H1 (cell line): Measurements from ENCODE around the gene SEMA3D.

Source experiments
- CEBPB ChIP-seq: IDR thresholded peaks from 2 replicates; pipeline ENCODE4 v1.6.1; 2012; ENCODE audit warnings: low read depth, low read length
- CREB1 ChIP-seq: IDR thresholded peaks from 2 replicates; pipeline ENCODE4 v1.6.1; 2012; ENCODE audit warnings: inconsistent platforms
- CTCF ChIP-seq, 3 experiments: IDR thresholded peaks; 1 replicate in 2 of 3; 2 replicates in 1 of 3; pipeline versions ENCODE4 v1.5.1 to v1.6.1; 2011; ENCODE audit warnings: low read length in 3 of 3, mild to moderate bottlenecking in 3 of 3, inconsistent platforms in 2 of 3, low read depth in 1 of 3, moderate library complexity in 1 of 3; ENCODE audit not compliant: insufficient read depth in 1 of 3; ENCODE audit errors: control extremely low read depth in 1 of 3
- EP300 ChIP-seq, 2 experiments: IDR thresholded peaks; 1 replicate in 1 of 2; 2 replicates in 1 of 2; pipeline ENCODE4 v1.6.1; 2011 to 2012; ENCODE audit warnings: low read depth in 2 of 2, low read length in 2 of 2, mild to moderate bottlenecking in 2 of 2, borderline replicate concordance in 1 of 2, inconsistent platforms in 1 of 2, moderate library complexity in 1 of 2
- POLR2A ChIP-seq, 2 experiments: IDR thresholded peaks; 1 replicate in 1 of 2; 2 replicates in 1 of 2; pipeline ENCODE4 v1.6.1; 2011; ENCODE audit warnings: low read depth in 2 of 2, low read length in 2 of 2, mild to moderate bottlenecking in 2 of 2; ENCODE audit errors: control extremely low read depth in 1 of 2
- POLR2AphosphoS5 ChIP-seq: IDR thresholded peaks from 2 replicates; pipeline ENCODE4 v1.6.1; 2011; ENCODE audit warnings: low read depth, low read length
- SP1 ChIP-seq: IDR thresholded peaks from 2 replicates; pipeline ENCODE4 v1.6.1; 2011; ENCODE audit warnings: low read depth, low read length
- SP4 ChIP-seq: IDR thresholded peaks from 2 replicates; pipeline ENCODE4 v1.6.1; 2012; ENCODE audit warnings: low read length, inconsistent platforms
- TAF1 ChIP-seq: IDR thresholded peaks from 2 replicates; pipeline ENCODE4 v1.6.1; 2011; ENCODE audit warnings: mild to moderate bottlenecking, low read depth, low read length
- TBP ChIP-seq: IDR thresholded peaks from 2 replicates; pipeline ENCODE4 v1.6.1; 2011; ENCODE audit warnings: low read depth, low read length, improper control_type of control experiment
- TCF12 ChIP-seq: IDR thresholded peaks from 2 replicates; pipeline ENCODE4 v1.6.1; 2011; ENCODE audit warnings: low read depth, mild to moderate bottlenecking, low read length
- YY1 ChIP-seq: IDR thresholded peaks from 2 replicates; pipeline ENCODE4 v1.6.1; 2011; ENCODE audit warnings: low read depth, mild to moderate bottlenecking, low read length

- TF ChIP-seq TAF1 (no peak), CEBPB (no peak), CTCF (IDR thresholded peaks at IDR 0.05; ENCODE audit: control extremely low read depth in 1 of 3, insufficient read depth in 1 of 3, low read depth in 1 of 3, low read length in 3 of 3) (peak in 2 of 3 experiments; percentile 75 to 76; a peak in 3 of 4 replicates), SP4 (no peak), TCF12 (no peak), POLR2AphosphoS5 (no peak), TBP (no peak), EP300 (IDR thresholded peaks at IDR 0.05; ENCODE audit: borderline replicate concordance in 1 of 2, low read depth in 2 of 2, low read length in 2 of 2) (no peak), SP1 (no peak), POLR2A (IDR thresholded peaks at IDR 0.05; ENCODE audit: control extremely low read depth in 1 of 2, low read depth in 2 of 2, low read length in 2 of 2) (no peak), YY1 (0 out of 2 replicates have a peak, but pooled peaks have one; percentile 28), CREB1 (no peak)
Observed at GRCh38 chr7:85041605-85042216, 145.1 kb downstream of the SEMA3D start.
